BE2C (cell line): ENCODE measurements around the gene NR0B2.
"Not testable (repeated sequence)": the region's sequence is repeated elsewhere in the genome, so short reads cannot be mapped to it uniquely, and the experiment has no call there.

Source experiments
- DNase-seq: peaks from one replicate; pipeline ENCODE4 v3.0.0-alpha.2; 2020
- H3K27me3 ChIP-seq: fragments of 250-450 bp; sonication (Bioruptor Pico); 2 replicates; pipeline ENCODE4 v1.5.1; 2020; ENCODE audit warnings: mild to moderate bottlenecking
- H3K36me3 ChIP-seq: fragments of 250-450 bp; sonication (Bioruptor Pico); 2 replicates; pipeline ENCODE4 v1.5.1; 2020; ENCODE audit warnings: mild to moderate bottlenecking
- H3K4me1 ChIP-seq: fragments of 250-450 bp; sonication (Bioruptor Pico); 2 replicates; pipeline ENCODE4 v1.5.1; 2020
- H3K4me3 ChIP-seq: 2 replicates; pipeline ENCODE4 v1.5.1; 2011; ENCODE audit warnings: low read depth, low read length
- H3K9me3 ChIP-seq: fragments of 250-450 bp; sonication (Bioruptor Pico); 2 replicates; pipeline ENCODE4 v1.5.1; 2020
- TF ChIP-seq, protein P1 (sequence below): IDR thresholded peaks from 2 replicates; pipeline ENCODE4 v1.5.1; 2012; ENCODE audit warnings: mild to moderate bottlenecking, low read depth, low read length

Gene NR0B2

DNA sequence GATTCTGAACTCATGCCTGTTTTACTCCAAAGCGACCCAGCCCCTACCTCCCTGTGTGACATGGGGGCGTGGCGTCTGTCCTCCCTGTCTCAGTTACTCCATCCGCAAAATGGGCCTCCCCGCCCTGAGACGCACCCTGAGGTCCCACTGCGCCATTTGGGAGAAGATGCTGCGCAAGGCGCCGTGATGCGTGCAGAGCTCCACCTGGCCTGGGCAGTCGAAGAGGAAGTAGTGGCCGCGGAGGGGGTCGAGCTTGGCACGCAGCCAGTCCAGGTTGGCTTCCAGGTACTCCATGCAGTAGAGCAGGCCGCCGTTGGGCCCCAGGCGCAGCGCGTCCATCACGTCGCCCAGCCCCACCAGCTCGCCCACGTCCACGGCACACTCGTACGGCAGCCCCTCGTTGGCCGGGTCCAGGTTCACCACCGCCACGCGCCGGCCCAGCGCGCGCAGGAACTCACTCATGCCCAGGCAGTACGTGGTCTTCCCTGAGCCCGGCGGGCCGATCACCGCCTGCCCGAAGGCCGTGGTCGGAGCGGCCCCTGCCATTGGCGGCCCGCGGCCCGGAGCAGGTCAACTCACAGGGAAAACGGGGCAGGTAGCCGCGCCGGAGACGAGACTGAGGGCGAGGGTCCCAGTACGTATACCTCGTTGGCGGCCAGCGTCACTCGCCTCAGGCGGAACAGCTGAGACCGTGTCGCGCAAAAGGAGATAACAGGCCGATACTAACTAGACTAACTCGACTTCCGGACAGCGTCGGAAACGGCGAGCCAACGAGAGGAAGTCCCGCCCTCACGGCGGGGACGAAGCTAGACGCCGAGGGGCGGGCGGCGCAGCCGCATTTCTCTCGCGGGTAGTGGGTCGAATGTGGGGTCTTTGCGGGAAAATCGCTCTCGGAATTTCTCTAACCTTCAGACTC, 24.0 kb downstream of the NR0B2 start, which contains the start of gene GPN2:
TSS of gene GPN2 (minus strand) at position 733 of the 916 bp plus-strand sequence. CDS start at position 546, 187 bp downstream.
- DNase-seq: peak; percentile 74
- Histone ChIP-seq H3K27me3 (no peaks in the 10 kb centered on the region), H3K36me3 (peaks cover 17% of the 10 kb centered on the region), H3K4me1 (no peaks in the 10 kb centered on the region), H3K9me3 (no peaks in the 10 kb centered on the region), H3K4me3 (peak within 1 kb of the TSS; percentile 76)
- TF ChIP-seq, protein P1, sequence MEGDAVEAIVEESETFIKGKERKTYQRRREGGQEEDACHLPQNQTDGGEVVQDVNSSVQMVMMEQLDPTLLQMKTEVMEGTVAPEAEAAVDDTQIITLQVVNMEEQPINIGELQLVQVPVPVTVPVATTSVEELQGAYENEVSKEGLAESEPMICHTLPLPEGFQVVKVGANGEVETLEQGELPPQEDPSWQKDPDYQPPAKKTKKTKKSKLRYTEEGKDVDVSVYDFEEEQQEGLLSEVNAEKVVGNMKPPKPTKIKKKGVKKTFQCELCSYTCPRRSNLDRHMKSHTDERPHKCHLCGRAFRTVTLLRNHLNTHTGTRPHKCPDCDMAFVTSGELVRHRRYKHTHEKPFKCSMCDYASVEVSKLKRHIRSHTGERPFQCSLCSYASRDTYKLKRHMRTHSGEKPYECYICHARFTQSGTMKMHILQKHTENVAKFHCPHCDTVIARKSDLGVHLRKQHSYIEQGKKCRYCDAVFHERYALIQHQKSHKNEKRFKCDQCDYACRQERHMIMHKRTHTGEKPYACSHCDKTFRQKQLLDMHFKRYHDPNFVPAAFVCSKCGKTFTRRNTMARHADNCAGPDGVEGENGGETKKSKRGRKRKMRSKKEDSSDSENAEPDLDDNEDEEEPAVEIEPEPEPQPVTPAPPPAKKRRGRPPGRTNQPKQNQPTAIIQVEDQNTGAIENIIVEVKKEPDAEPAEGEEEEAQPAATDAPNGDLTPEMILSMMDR: no peak

DNA sequence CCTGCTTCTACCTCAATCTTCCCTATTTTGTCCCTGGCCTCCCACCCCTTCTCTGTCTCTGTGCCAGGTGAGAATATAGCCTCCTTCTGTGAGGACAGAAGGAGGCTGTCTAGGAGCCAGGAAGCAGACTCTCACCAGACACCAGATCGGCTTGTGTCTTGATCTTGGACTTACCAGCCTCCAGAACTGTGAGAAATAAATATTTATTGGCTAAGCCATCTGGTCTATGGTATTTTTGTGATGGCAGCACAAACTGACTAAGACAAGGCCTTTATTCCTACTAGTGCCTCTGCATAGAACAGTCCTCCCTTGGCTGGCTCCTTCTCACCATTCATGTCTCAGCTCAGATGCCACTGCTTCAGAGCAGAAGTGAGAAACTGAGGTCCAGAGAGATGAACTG, 25.5 kb downstream of the NR0B2 start:
- H3K9me3 ChIP-seq: no peaks in the 10 kb centered on the region
- no peak overlapping the region for H3K4me3 ChIP-seq
- no peak for DNase-seq
- no peaks in the 10 kb centered on the region for H3K27me3 ChIP-seq
- H3K4me1 ChIP-seq: no peaks in the 10 kb centered on the region
- peaks cover 24% of the 10 kb centered on the region for H3K36me3 ChIP-seq
- TF ChIP-seq, protein P1: no peak

DNA sequence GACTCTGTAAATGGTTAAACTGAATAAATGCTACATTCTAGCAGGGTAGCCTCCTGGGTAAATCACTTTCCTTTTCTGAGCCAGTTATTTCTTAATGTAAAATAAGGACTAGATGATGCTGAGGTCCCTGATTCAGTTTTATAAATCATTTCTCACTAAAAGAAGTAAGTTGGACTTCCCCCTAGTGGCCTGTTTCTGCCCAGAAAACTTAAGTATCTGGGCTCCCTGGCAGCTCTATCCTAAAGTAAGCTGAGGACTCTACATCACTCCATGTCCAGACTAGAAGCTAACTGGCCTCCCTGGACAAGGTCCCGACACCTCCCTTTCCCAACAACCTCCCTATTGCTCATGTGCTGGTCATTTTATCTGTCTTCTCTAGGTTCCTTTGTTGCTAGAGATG, 26.6 kb downstream of the NR0B2 start:
- Histone ChIP-seq H3K9me3 (no peaks in the 10 kb centered on the region), H3K4me3 (no peak overlapping the region), H3K4me1 (no peaks in the 10 kb centered on the region), H3K27me3 (no peaks in the 10 kb centered on the region), H3K36me3 (peaks cover 25% of the 10 kb centered on the region)
- no peak for DNase-seq
- TF ChIP-seq, protein P1: peak; percentile 45

DNA sequence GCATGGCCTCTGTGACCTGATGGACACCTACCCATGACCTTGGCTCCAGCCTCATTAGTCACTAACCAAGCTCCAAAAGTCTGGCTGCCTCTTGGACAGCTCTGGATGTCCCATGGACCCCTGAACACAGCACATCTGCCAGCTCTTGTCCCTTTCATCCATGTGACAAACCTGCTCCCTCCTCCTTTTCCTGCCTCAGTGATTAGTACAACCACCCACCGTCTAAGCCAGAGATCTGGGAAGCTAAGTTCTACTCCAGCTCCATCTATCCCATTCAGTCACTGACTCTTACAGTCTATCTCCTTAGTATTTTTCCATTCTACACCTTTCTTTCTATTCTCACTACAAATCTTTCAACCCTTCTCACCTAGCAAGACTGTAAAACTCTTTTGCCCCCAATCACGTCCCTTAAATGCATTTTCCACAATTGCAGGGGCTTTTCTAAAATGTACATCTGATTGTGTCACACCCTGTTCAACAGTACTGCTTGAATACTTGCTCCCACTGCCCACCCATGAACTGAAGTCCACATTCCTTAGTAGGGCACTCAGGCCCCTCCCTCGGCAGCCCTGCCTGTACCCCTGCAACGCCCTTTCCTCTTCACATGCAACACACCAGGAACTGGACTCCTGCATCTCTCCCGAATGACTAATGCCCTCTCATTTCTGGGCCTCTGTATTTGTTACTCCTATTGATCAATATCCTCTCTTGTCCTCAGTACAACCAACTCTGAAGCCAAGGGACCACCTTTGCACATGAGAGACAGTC, 30.9 kb downstream of the NR0B2 start:
- H3K36me3 ChIP-seq: peaks cover 13% of the 10 kb centered on the region
- H3K4me3 ChIP-seq: no peak overlapping the region
- H3K9me3 ChIP-seq: no peaks in the 10 kb centered on the region
- no peaks in the 10 kb centered on the region for H3K4me1 ChIP-seq
- TF ChIP-seq, protein P1: no peak
- DNase-seq: no peak
- no peaks in the 10 kb centered on the region for H3K27me3 ChIP-seq

DNA sequence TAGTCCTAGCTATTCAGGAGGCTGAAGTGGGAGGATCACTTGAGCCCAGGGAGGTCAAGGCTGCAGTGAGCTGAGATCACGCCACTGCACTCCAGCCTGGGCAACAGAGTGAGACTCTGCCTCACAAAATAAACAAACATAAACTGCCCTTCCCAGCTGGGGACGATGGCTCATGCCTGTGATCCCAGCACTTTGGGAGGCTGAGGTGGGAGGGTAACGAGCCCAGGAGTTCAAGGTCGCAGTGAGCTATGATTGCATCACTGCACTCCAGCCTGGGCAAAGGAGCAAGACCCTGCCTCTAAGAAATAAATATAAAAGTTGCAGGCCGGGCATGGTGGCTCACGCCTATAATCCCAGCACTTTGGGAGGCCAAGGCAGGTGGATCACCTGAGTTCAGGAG, 32.2 kb downstream of the NR0B2 start:
- H3K9me3 ChIP-seq, H3K4me3 ChIP-seq, H3K27me3 ChIP-seq, H3K4me1 ChIP-seq, DNase-seq: not testable (repeated sequence)
- peaks cover 13% of the 10 kb centered on the region for H3K36me3 ChIP-seq

DNA sequence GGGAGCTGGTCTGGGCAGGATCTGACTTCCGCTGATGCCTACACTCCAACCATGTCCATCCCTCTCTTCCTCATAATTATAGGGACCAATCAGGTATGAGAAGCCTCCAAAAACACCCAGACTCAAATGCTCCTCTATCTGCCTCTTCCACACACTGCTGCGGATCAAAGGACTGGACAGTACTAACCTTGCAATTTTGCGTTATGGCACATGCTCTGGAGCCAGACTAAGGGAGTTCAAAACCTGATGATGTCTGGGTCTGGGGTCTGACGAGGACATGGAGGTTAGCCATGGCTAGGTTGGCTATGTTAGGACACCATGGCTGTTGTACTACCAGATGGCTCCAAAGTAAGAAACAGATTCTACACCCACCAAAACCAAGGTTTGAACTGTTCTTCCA, 34.0 kb downstream of the NR0B2 start:
- DNase-seq: no peak
- Histone ChIP-seq H3K9me3 (no peaks in the 10 kb centered on the region), H3K4me1 (no peaks in the 10 kb centered on the region), H3K36me3 (peaks cover 9% of the 10 kb centered on the region), H3K27me3 (no peaks in the 10 kb centered on the region), H3K4me3 (no peak overlapping the region)
- TF ChIP-seq, protein P1: no peak
